ENCODE data around the gene LYPD5. TPM values are rescaled to one million over a fixed set of nuclear protein-coding genes. Genes with fewer than 3 reads are reported as not detected.

Gene LYPD5
- total and polyA plus RNA-seq, 2 of the 8 experiments (the other 6 are each of a cell fraction or from before 2014, with no cell fraction given), result 0.74 to 4.3 TPM

- no peak for TF ChIP-seq YY1 (IDR thresholded peaks at IDR 0.05; ENCODE audit: low read depth, low read length)
Observed at GRCh38 chr19:43778651-43779050, 23.6 kb downstream of the LYPD5 start (continued).
